Glomerular visceral epithelial cell (primary cell): ENCODE results near the gene ATP1A1.
A peak's percentile ranks its signal among the peaks of the same experiment; 100 is the strongest.

ENCODE experiments used
- DNase-seq: peaks from one replicate; pipeline ENCODE4 v3.0.0-alpha.2; 2016; ENCODE audit errors: extremely low spot score

ATP1A1 gene

DNA sequence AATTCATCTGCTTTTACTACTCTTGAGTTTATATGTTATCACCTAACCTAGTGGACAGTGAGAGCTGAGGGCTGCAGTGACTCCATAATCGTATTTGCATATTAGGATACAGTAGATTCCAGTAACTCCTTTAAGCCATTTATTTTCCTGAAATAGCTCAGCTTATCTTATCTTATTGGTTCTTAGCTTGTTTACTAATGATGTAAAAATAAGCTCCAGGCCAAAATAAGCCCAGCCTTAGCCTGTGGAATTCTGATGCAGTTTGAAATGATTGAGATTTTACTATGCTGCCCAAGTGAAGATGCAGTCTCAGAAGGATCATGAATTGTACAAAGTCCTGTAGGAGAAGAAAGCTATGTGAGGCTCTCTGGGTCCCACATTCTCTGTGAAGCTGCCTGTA, 18.1 kb downstream of the ATP1A1 start:
- DNase-seq, result no peak

DNA sequence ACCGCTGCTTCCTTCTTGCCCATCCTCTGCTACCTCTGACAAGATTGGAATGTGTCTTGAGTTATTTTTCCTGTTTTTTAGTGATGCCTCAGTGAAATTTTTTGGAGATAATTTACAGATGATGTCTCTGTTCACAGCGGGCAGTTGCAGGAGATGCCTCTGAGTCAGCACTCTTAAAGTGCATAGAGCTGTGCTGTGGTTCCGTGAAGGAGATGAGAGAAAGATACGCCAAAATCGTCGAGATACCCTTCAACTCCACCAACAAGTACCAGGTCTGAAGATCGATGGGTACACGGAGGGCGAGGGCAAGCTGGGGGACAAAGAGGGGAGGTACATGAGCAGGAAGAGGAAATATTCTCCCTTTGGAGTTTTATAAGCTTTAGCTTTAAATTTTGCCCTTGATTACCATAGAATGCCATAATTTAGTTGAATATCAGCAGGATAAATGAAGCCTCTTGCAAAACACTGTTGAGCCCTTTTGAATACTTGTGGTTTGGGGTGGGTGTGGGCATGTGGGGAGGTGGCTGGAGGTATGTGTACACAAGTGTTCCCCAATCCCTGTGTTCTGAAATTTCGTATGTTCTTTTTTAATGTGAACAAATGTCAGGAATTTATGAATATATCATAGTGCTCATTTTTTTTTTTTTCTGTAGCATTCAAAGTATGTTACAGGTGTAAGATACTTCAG, 19.8 kb downstream of the ATP1A1 start:
- DNase-seq, result no peak

DNA sequence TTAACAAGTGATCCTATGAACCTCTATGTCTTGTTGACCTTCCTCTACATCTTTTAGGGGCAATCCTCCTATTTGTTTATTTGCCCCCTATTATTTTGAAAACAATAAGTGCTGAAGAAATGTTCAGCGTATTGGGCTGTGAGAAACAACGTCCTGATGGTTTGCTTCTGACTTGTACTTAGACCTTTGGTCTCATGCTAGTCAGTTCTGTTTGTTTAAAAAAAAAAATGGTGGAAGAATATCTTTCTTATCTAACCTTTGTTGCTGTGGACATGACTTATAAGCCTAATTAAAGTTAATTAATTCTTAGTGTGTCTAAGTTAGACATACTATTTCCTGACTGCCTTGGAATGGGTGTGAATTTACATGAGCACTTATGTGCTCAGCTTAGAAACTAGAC, 20.7 kb downstream of the ATP1A1 start:
- DNase-seq, result no peak

DNA sequence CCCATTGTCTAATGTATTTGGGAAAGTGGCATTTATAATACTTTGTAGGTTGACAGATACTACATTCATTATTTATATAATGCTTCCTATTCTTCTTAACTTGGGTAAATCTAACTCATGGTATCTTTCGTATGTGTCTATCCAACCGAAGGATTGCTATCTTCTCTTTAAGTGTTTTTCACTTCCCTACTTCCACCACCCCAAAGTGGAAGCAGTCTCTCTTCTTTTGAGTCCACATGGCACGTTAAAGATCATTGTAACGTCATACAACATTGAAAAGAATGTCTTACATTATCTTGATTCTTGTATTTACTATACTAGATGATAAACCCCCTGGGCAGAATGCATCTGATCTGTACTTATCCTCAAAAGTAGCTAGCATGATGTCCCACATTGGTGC, 21.2 kb downstream of the ATP1A1 start:
- DNase-seq, result no peak

DNA sequence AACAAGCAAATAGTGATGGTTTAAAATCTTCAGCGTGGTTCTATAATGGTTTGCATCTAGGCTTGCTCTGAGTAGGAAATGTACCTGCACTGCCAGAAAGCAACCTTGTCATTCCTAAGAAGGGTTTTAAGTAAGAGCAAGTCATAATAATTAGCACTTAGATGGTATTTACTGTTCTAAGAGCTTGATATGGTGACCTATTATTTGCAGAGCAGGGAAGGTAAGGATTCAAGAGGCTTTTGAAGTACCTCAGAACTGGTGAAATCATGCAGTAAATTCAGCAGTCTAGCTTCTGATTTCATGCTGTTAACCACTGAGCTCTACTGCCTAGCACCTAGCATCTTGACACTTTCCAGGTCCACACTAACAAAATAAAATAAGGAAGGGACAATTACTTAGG, 23.7 kb downstream of the ATP1A1 start:
- DNase-seq, result no peak

DNA sequence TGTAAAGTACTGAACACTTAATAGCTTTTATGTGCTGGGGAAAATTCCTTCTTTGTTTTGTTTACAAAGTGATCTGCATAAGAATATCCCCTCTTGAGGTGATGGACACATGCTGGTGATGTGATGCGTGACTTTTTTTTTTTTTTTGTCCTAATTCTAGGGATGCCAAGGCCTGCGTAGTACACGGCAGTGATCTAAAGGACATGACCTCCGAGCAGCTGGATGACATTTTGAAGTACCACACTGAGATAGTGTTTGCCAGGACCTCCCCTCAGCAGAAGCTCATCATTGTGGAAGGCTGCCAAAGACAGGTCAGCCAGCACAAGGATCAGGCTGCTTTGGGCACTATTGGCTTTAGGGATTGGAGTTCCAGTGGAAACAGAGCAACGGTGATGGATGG, 24.7 kb downstream of the ATP1A1 start:
- DNase-seq, result no peak

DNA sequence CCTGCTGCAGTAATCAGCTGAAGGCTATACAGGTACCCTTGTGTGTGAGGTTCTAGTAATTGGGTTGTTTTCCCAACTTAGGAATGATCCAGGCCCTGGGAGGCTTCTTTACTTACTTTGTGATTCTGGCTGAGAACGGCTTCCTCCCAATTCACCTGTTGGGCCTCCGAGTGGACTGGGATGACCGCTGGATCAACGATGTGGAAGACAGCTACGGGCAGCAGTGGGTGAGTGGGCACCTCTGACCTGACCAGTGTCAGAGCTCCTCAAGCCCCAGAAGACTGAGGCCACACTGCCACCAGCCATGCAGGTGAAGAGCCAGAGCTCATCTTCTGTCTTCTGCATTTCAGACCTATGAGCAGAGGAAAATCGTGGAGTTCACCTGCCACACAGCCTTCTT, 27.7 kb downstream of the ATP1A1 start:
- DNase-seq, result no peak

DNA sequence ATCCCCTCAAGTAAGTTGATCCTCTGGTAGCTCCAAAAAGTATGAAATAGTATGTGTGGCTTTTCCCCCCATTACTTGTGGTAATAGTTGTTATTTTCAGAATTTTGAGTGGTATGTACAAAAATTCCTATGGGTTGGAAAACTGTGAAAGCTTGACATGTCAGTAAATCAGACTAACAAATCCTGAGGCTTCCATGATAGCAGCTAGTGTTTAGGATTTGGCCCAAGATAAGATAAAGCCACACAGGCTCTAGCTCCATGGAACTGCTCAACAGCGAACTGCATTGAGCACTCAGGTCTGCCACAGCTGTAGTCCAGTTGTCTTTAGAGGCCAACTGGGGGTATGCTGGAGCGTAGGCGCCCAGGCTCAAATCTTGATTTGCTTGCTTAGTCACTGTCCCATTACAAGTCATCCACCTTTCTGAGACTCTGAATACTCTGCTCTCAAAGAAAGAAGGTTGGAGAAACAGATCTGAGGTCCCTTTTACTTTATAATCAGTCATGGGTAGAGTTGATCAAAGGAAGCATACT, 28.7 kb downstream of the ATP1A1 start:
- no peak for DNase-seq

DNA sequence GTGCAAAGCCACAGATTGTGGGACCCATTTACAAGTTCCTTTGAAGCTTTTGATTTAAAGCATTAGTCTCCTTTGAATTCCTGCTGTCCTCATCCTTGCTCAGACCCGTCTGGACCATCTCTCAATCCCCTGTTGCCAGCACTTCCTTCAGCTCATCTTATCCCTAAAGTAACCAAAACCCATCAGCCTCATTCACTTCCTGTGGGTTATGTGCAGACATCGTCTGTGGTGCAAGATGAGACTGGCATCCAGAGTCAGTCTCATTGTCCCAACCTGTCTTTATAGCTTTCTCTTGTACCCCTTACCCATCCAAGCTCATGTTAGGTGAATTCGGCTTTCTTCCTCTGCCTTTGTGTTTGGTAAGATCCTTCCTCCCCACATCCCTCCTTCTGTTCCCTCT, 29.3 kb downstream of the ATP1A1 start:
- no peak for DNase-seq

DNA sequence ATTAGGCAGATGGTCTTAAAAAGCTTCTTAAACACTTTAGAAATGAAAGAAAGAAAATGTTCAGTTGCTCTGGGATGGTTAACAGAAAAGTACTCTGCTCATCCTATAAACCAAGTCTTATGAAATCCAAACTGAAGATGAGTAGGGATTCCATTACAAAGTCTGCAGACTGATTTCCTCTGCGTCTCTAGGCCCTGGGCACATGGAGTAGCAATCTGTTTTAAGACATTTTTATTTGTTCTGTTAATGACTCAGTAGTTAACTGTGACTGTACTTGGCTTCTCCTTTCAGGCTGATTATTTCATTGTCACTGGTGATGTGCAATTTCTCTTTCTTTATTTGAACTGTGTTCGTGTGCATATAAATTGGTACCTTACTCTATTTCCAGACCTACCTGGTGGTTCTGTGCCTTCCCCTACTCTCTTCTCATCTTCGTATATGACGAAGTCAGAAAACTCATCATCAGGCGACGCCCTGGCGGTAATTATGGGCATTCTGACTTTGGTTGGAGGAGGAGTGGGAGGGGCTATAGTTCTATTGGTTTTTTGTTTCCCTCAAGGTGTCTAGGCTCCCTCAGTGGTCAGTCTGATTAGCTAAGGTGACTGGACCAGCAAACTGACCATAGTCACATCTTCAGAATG, 30.6 kb downstream of the ATP1A1 start:
- no peak for DNase-seq

DNA sequence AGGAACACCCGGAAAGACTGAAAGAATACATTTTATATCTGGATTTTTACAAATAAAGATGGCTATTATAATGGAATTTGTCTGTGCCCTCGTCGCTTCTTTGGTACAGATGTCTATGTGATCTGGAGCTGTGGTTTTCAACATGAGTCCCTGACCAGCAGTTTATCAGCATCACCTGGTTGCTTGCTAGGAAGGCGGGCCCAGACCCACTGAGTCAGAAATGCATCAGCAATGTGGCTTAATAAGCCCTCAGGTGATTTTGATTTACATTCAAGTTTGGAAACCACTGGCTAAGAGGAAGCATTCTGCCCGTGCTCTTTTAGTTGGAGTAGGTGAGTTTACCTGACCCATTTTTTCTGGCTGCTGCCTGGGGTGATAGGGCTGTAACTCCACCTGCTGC, 31.7 kb downstream of the ATP1A1 start:
- DNase-seq, result no peak

DNA sequence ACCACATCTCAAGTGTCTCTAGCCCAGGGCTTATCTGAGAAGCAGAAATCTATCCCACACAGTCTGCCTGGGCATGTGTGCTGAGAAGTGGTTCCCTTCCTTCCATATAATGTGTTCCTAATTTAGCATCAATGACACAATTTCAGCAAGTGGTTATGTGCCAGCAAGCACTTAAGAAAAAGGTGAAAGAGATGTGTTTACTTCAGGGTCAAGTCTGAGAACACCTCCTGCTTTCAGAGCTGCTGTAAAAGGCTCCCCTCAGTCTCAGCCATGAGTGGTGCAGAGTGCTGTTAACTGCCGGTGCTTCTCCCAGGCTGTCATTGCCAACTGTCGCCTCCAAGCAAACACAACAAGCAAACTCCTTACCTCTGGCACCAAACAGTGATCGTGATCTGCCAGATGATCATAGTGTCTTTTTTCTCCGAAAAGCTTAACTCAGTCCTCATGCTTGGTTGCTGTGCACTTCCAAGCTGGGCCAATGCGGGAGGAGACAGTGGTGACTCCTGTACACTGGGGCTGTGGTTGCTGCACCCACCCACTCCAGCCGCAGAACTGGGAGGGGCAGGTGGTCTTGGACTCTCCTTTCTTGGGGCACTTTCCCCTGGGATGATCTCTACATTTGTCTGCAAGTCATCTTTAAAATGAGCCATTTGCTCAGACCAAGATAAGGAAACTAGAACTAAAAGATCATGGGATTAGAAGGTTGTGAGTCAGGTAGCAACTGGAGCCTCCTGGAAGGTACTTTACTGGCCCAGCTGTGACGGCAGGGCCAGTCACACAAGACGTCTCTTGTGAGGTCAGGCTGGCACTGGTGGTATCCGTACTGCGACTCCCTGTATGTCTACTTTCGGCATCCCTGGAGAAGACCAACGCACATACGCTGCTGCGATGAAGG, 32.4 kb downstream of the ATP1A1 start:
- no peak for DNase-seq

DNA sequence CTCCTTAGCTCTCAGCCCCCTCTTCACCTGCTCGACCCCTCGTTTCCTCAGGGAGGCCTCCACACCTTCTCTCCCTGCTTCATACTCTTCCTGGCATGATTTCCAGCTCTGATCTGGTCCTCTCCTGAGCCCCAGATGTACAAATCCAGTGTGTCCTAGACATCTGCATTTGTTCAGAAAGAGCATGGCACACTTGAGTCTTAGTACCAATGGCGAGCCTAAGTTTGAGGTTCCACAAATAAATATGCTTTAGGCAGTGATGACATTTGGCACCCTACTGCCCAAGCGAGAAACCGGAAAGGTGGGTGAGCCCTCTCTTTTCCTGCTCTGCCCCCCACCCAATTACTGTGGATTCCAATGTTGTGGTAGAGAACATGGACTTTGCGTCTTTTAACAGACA, 34.0 kb downstream of the ATP1A1 start:
- DNase-seq, result no peak

DNA sequence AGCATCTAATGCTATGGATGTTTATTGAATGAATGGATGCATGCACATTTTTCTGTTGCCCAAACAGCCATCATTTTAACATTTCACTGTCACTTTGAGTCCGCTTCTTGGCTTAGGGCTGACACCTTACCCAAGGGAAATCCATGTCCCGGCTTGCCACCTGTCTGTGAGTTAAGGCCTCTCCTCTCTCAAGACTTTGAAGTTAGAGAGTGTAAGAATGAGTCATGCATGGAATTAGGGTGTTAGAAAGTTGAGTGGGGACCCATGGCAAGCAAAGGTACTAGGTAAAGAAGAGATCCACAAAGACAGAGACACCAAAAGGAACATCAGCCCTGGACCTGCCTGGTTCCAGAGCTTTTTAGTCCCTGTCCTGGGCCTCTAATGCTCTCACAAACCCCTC, 35.1 kb downstream of the ATP1A1 start:
- DNase-seq, result no peak

DNA sequence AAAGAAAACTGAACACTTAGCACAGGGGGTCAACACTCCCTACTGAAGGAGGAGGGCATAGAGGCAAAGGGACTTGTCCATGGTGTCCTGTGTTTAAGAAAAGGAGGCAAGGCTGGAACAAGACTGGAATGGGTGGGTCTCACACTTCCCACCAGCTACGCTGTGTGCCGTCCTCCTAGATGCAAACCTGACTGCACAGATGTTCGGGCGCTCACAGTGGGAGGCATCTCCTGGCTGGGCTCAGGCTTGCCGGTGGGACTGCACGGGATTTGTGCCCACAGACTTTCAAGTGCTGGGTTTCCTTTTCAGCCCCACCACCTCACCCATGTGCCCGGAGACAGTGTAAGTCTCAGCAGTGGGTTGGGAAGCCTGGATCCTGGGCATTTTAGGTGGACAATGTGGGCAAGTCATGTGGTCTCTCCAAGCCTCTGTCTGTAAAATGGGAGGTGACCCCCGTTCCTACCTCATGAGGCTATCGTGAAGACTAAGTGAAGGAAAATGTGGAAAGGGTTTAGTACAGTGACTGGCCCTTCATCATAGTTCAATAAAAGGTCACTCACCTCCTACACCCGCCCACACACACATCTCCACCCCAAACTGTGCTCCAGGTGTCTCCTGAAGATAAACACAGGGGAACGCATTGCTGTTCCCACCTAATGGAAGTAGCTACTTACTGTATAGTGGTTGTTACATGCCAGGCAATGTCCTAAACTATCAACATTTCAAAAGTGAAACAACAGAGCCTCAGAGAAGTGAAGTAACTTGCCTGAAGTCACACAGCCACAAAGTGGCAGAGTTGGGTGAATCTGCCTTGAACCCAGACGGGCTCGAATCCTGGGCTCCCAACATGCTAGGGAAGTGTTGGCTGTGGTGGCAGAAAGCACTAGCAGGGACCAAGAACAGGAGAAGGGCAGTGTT, 36.0 kb downstream of the ATP1A1 start:
- DNase-seq, result no peak

DNA sequence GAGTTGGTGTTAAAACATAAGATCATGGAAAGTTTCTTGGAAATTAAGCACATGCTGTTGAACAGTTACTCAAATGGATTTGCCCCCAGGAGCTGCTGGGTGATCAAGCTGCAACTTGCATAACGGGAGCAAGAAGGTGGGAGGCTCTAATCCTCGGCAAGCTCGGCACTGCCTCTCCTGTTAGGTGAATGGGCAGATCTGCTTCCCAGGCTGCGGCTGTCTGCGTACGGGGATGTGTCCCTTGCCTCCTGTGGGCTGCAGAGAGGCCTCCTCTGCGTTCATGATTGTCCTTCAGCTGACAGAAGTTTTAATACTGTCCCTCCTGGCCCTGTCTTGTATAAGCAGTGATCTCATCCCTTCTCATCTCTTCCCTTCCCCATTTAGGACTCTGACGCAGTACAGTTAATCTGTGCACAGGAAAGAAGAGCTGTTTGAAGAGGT, 36.7 kb downstream of the ATP1A1 start:
- no peak for DNase-seq

DNA sequence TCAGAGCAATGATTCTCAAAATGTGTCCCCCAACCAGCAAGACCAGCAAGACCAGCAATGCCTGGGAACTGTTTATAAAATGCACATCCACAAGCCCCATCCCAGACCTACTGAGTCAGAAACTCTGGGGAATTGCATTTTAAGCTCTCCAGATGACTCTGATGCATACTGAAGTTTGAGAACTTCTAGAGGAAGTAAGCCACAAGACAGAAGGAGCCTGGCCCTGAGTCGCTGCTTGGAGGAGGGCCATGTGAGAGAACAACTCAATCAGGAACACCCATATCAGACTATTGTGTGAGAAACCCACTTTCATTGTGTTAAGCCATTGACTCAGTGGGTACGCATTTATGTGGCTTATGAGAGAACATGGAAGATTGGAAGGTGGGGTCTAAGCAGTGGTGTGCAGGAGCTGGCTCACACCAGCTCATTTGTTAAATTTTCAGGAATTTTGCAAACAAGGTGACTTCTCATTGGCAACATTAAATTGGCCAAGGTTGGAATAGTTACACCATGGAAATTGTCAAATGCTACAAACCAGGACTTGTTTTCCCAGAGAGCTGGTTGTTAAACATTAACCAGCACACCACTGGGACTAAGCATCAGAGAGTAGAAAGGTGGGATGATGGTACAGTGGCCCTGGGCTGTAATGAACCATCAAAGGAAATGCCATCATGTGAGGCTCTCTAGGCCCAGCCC, 38.9 kb downstream of the ATP1A1 start:
- DNase-seq, result peak; percentile 30

DNA sequence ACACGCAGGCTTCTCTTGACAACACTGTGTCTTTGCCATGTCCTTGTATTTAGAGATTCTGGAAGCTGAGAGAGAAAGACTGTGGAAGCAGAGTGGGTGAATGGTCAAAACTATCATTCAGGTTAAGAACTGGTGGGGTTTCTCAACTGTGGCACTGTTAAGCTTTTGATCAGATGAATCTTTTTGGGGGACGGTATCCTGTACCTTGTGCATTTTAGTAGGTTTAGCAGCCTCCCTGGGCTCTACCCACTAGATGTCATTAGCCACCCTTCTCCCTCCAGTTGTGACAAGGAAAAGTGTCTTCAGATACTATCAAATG, 39.4 kb downstream of the ATP1A1 start:
- no peak for DNase-seq

DNA sequence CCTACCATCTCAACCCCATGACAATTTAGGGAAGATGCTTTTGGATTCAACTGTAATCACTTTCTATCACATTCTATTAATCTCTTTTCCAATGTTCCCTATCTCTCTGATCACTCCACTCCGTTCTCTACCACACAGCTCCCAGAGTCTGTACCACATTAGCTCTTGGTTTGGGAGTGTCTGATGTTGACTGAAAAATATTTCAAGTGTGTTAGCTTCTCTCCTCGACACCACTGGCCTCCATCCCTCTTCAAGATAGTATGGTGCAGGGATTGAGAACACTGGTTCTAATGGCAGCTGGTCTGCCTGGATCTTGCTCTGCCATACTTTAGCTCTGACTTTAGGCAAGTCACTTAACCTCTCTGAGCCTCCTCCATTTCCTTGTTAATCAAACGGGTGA, 39.9 kb downstream of the ATP1A1 start:
- DNase-seq, result no peak

DNA sequence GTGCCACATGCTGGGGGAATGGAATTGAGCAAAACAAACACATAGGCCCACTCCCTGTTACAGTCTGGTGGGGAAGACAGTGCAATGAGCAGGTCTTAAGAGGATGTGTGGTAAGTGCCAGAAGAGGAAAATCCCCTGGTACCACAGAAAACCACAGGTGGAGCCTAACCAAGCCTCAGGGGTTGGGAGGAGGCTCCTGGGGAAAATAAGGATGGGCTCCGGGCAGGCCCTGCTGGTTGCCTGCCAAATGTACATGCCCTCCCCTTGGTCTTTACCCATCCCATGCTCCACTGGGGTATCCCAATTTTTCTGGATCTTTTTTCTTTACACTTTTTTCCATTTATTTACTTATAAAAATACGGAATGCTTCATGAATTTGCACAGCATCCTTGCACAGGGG, 40.4 kb downstream of the ATP1A1 start:
- DNase-seq, result no peak

DNA sequence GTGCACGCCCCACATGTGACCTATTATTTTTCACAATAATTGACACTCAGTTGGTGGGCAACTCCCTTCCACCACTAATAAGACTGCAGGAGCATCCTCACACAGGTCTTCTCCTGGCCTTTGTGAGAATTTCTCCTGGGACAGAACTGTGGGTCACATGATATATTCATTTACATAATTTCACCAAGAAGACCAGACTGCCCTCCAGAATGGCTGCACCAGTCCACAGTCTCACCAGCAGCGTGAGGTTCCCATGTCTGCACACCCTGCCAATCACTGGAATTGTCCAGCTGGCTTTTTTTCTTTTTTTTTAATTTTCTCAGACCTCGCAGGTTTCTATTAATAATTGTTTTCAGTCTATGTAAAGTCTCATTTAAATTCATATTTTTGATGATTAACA, 41.3 kb downstream of the ATP1A1 start:
- no peak for DNase-seq
